Neuronal stem cell (in vitro differentiated cells): ENCODE data around the gene FBXL14.
A peak's percentile ranks its signal among the peaks of the same experiment; 100 is the strongest.

Source experiments
- DNase-seq: peaks from one replicate; pipeline ENCODE4 v3.0.0-alpha.2; 2013; ENCODE audit warnings: low spot score
- H2AFZ ChIP-seq: one replicate; pipeline ENCODE4 v1.6.1; 2013; ENCODE audit warnings: mild to moderate bottlenecking, low read length, inconsistent platforms
- H2AK5ac ChIP-seq: 2 replicates; pipeline ENCODE4 v1.6.1; 2013; ENCODE audit warnings: low read depth, mild to moderate bottlenecking, inconsistent platforms, low read length, moderate library complexity, mixed read lengths
- H2BK120ac ChIP-seq: 2 replicates; pipeline ENCODE4 v1.6.1; 2013; ENCODE audit warnings: low read depth, mild to moderate bottlenecking, inconsistent platforms, low read length, moderate library complexity, mixed read lengths
- H2BK12ac ChIP-seq: one replicate; pipeline ENCODE4 v1.6.1; 2013; ENCODE audit warnings: low read length, inconsistent platforms
- H2BK15ac ChIP-seq: 2 replicates; pipeline ENCODE4 v1.6.1; 2013; ENCODE audit warnings: mild to moderate bottlenecking, low read length, inconsistent platforms, mixed read lengths
- H2BK5ac ChIP-seq: one replicate; pipeline ENCODE4 v1.6.1; 2013; ENCODE audit warnings: inconsistent platforms, mild to moderate bottlenecking, low read length, moderate library complexity
- H3K14ac ChIP-seq: one replicate; pipeline ENCODE4 v1.6.1; 2013; ENCODE audit warnings: low read length, inconsistent platforms
- H3K18ac ChIP-seq: 2 replicates; pipeline ENCODE4 v1.6.1; 2013; ENCODE audit warnings: low read length, inconsistent platforms
- H3K23ac ChIP-seq: 2 replicates; pipeline ENCODE4 v1.6.1; 2013; ENCODE audit warnings: low read depth, mild to moderate bottlenecking, mixed read lengths, low read length, inconsistent platforms; ENCODE audit not compliant: poor library complexity
- H3K27ac ChIP-seq: replicated peaks from 3 replicates; pipeline ENCODE4 v1.5.1; 2013; ENCODE audit warnings: low read length, inconsistent platforms
- H3K27me3 ChIP-seq, 3 experiments: 2 replicates each; pipeline ENCODE4 v1.6.1; 2013; ENCODE audit warnings: low read length in 3 of 3, mild to moderate bottlenecking in 2 of 3, inconsistent platforms in 1 of 3, low read depth in 1 of 3, mixed read lengths in 1 of 3, moderate library complexity in 1 of 3; ENCODE audit not compliant: control insufficient read depth in 3 of 3, insufficient read depth in 3 of 3
- H3K36me3 ChIP-seq, 2 donors: replicated peaks in 1 of 2; 2 replicates each; pipeline ENCODE4 v1.6.1; 2013; ENCODE audit warnings: low read length in 2 of 2; ENCODE audit not compliant: control insufficient read depth in 2 of 2, insufficient read depth in 2 of 2
- H3K4ac ChIP-seq: 2 replicates; pipeline ENCODE4 v1.6.1; 2013; ENCODE audit warnings: inconsistent platforms, mild to moderate bottlenecking, low read length, moderate library complexity
- H3K4me1 ChIP-seq, 2 donors: 1 replicate in 1 of 2; 2 replicates in 1 of 2; pipeline ENCODE4 v1.6.1; 2013; ENCODE audit warnings: low read length in 2 of 2, low read depth in 1 of 2; ENCODE audit not compliant: control insufficient read depth in 2 of 2, insufficient read depth in 1 of 2
- H3K4me2 ChIP-seq: one replicate; pipeline ENCODE4 v1.6.1; 2013; ENCODE audit warnings: mild to moderate bottlenecking, low read length, inconsistent platforms; ENCODE audit not compliant: insufficient read depth, poor library complexity, severe bottlenecking
- H3K4me3 ChIP-seq, 2 donors: 2 replicates each; pipeline ENCODE4 v1.5.1; 2013; ENCODE audit warnings: low read length in 2 of 2, mild to moderate bottlenecking in 2 of 2, inconsistent platforms in 1 of 2, moderate library complexity in 1 of 2
- H3K79me1 ChIP-seq: one replicate; pipeline ENCODE4 v1.6.1; 2013; ENCODE audit warnings: low read depth, mild to moderate bottlenecking, inconsistent platforms, low read length, moderate library complexity
- H3K9ac ChIP-seq: one replicate; pipeline ENCODE4 v1.6.1; 2013; ENCODE audit warnings: mild to moderate bottlenecking, low read depth, low read length, inconsistent platforms; ENCODE audit not compliant: poor library complexity
- H3K9me3 ChIP-seq, 2 donors: replicated peaks in 1 of 2; 2 replicates each; pipeline versions ENCODE3 to v1.6.1; 2013; ENCODE audit warnings: low read length in 2 of 2, mild to moderate bottlenecking in 2 of 2, inconsistent platforms in 1 of 2, low read depth in 1 of 2, mixed read lengths in 1 of 2, moderate library complexity in 1 of 2; ENCODE audit not compliant: control insufficient read depth in 2 of 2, insufficient read depth in 1 of 2
- H4K8ac ChIP-seq: one replicate; pipeline ENCODE4 v1.6.1; 2013; ENCODE audit warnings: low read depth, mild to moderate bottlenecking, inconsistent platforms, low read length, moderate library complexity
- H4K91ac ChIP-seq: one replicate; pipeline ENCODE4 v1.6.1; 2013; ENCODE audit warnings: low read length, low read depth, mild to moderate bottlenecking, inconsistent platforms; ENCODE audit not compliant: poor library complexity
- WGBS, 2 donors: extraction: QIAGEN DNeasy Blood & Tissue Kit; methylation state at CpG; one replicate each; pipeline ENCODE4 v1.1.7; 2013; ENCODE audit warnings: missing lambda C conversion rate in 2 of 2, mixed read lengths in 1 of 2; ENCODE audit not compliant: insufficient read length in 2 of 2, insufficient replicate concordance in 1 of 2; ENCODE audit errors: extremely low coverage in 2 of 2; 5-methylcytosine and 5-hydroxymethylcytosine counted together

The FBXL14 gene

DNA sequence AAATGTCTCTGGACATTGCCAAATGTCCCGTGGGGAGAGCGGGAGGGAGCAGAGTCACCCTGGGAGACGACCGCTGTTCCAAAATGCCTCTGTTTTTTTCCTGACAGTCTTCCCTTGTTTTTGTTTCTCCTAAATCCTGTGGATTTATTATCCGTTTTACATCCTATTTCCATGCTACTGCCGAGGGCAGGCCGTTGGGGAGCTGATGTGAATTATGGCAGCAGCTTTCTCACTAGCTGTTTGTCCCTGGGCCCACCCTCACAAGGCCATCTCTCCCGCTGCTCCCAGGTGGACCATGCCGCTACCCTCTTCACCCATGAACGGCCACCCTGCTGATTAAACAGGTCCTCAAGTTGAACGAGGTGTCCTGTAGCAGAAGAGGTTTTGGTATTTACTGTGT lies 55.2 kb downstream of the FBXL14 start:
- H3K36me3 ChIP-seq = peaks cover 0 to 12% of the 10 kb centered on the region in 2 donors
- H3K9ac ChIP-seq = no peak overlapping the region
- no peak overlapping the region for H3K4ac ChIP-seq
- H3K18ac ChIP-seq = no peak overlapping the region
- H3K27ac ChIP-seq = no peak overlapping the region
- no peak overlapping the region for H4K8ac ChIP-seq
- H2BK15ac ChIP-seq = no peak overlapping the region
- H2BK5ac ChIP-seq = no peak overlapping the region
- no peak for DNase-seq
- H3K14ac ChIP-seq = no peak overlapping the region
- H3K4me2 ChIP-seq = no peak overlapping the region
- H2AFZ ChIP-seq = no peak overlapping the region
- no peak overlapping the region for H3K23ac ChIP-seq
- H3K9me3 ChIP-seq = peaks cover under 1 to 10% of the 10 kb centered on the region in 2 donors
- H3K4me1 ChIP-seq = peaks cover 0 to 13% of the 10 kb centered on the region in 2 donors
- peaks cover 15% of the 10 kb centered on the region for H3K79me1 ChIP-seq
- peaks cover 0 to 63% (median 0%) of the 10 kb centered on the region in 3 experiments for H3K27me3 ChIP-seq
- H2BK12ac ChIP-seq = no peak overlapping the region
- H4K91ac ChIP-seq = no peak overlapping the region
- no peak overlapping the region for H2BK120ac ChIP-seq
- H3K4me3 ChIP-seq = no peak overlapping the region
- no CpG with 5 or more reads among the region's 11 CpGs for WGBS, 2 donors
- no peak overlapping the region for H2AK5ac ChIP-seq

DNA sequence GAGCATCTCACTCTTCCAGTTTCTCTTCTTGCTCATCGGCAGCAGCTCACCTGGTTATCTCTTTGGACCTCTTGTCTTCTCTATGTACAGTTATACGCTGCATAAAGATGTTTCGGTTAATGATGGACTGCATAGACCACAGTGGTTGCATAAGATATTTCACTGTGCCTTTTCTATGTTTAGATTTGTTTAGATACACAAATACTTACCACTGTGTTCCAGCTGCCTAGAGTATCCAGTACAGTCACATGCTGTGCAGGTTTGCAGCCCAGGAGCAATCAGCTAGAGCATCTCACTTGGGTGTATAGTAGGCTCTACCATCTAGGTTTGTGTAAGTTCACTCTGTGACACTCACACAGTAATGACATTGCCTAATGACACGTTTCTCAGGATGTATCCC lies 57.6 kb downstream of the FBXL14 start:
- Histone ChIP-seq H2BK12ac (no peak overlapping the region), H3K9me3 (peaks cover 4 to 8% of the 10 kb centered on the region in 2 donors), H3K14ac (no peak overlapping the region), H3K9ac (no peak overlapping the region), H3K23ac (no peak overlapping the region), H3K36me3 (peaks cover 0 to 10% of the 10 kb centered on the region in 2 donors), H3K27ac (no peak overlapping the region), H2AFZ (no peak overlapping the region), H3K79me1 (peaks cover 17% of the 10 kb centered on the region), H4K91ac (no peak overlapping the region), H2BK120ac (no peak overlapping the region), H3K18ac (no peak overlapping the region), H3K27me3 (peaks cover 0 to 86% (median 0%) of the 10 kb centered on the region in 3 experiments), H2BK5ac (no peak overlapping the region), H2AK5ac (no peak overlapping the region), H3K4ac (no peak overlapping the region), H3K4me2 (no peak overlapping the region), H2BK15ac (no peak overlapping the region), H3K4me3 (no peak overlapping the region), H3K4me1 (peaks cover 0 to 26% of the 10 kb centered on the region in 2 donors), H4K8ac (no peak overlapping the region)
- WGBS, 2 donors = no CpG with 5 or more reads among the region's 4 CpGs
- DNase-seq = no peak

DNA sequence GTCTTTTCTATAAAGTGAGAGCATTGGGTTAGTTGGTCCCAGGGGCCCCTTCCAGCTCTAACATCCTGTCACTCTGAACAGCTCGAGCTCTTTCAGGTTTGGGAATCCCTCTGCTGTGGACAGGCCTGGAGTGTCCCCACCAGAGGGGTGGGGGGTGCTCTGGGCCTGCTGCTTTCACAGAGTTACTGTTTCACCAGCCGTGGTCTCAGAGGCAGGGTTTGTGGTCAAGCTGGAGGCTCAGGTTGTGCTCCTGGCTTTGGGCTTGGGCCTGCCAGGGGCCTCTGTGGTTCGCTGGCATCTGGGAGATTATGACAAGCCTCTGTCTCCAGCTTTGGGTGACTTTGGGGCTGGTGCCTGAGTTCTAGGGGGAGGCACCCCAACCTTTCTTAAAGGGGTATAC lies 59.6 kb downstream of the FBXL14 start:
- H3K4ac ChIP-seq = no peak overlapping the region
- peaks cover 4 to 5% of the 10 kb centered on the region in 2 donors for H3K9me3 ChIP-seq
- no peak overlapping the region for H2BK12ac ChIP-seq
- no peak overlapping the region for H2AK5ac ChIP-seq
- no peak for DNase-seq
- no peak overlapping the region for H3K9ac ChIP-seq
- no peak overlapping the region for H4K91ac ChIP-seq
- no peak overlapping the region for H2BK5ac ChIP-seq
- peaks cover 0 to 24% of the 10 kb centered on the region in 2 donors for H3K4me1 ChIP-seq
- no peak overlapping the region for H3K23ac ChIP-seq
- H3K27me3 ChIP-seq = peaks cover 0 to 89% (median 0%) of the 10 kb centered on the region in 3 experiments
- H3K18ac ChIP-seq = peak overlapping the region; percentile 55
- WGBS, 2 donors = no CpG with 5 or more reads among the region's 3 CpGs
- H3K4me2 ChIP-seq = no peak overlapping the region
- no peak overlapping the region for H3K14ac ChIP-seq
- H3K36me3 ChIP-seq = peaks cover 0 to 7% of the 10 kb centered on the region in 2 donors
- no peak overlapping the region for H3K4me3 ChIP-seq
- no peak overlapping the region for H2BK120ac ChIP-seq
- H3K27ac ChIP-seq = no peak overlapping the region
- H3K79me1 ChIP-seq = peaks cover 16% of the 10 kb centered on the region
- H2BK15ac ChIP-seq = no peak overlapping the region
- H4K8ac ChIP-seq = no peak overlapping the region
- no peak overlapping the region for H2AFZ ChIP-seq

DNA sequence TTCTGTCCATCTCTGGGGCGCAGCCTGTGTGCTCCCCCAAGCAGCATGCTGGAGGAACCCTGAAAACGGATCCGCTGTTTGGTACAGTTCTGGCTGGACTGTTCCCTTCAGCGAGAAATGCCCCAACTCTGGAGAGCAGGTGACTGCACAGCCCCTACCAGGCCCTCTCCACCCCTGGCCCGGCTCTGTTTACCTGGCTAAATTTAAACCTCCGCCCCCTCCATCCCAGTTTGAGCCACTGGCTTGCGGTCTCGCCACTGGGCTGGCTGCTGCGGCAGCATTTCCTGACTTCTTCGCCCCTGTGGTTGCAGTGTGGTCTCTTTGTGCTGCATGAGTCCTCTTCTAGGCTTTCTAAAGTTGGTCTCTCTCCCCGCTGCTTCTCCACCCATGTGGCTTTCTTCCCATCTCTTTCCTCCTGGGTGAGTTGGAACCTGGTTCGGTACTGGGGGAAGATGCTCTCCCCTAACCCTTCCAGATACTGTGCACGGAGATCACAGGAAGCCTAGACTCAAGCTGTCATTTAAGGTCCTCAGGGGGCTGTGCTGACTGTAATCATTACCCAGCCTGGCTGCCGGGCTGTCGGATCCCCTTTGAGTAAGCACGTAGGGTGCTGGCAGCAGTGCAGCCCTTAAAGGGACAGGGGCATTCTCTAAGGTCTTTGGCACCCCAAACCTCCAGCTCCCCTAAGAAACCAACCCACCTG lies 60.6 kb downstream of the FBXL14 start:
- Histone ChIP-seq H2AFZ (no peak overlapping the region), H3K9me3 (peaks cover 4 to 5% of the 10 kb centered on the region in 2 donors), H3K27me3 (peaks cover 0 to 90% (median 0%) of the 10 kb centered on the region in 3 experiments), H3K79me1 (peaks cover 16% of the 10 kb centered on the region), H4K8ac (no peak overlapping the region), H3K27ac (no peak overlapping the region), H2BK5ac (peak overlapping the region; percentile 0), H3K4me3 (no peak overlapping the region), H3K4ac (no peak overlapping the region), H2BK12ac (no peak overlapping the region), H3K9ac (no peak overlapping the region), H3K18ac (peak overlapping the region; percentile 6), H3K23ac (no peak overlapping the region), H4K91ac (no peak overlapping the region), H3K4me2 (peak overlapping the region; percentile 34), H2BK15ac (no peak overlapping the region), H2BK120ac (no peak overlapping the region), H3K4me1 (peaks cover 0 to 30% of the 10 kb centered on the region in 2 donors), H2AK5ac (peak overlapping the region; percentile 65), H3K14ac (no peak overlapping the region), H3K36me3 (peaks cover 0 to 7% of the 10 kb centered on the region in 2 donors)
- no CpG with 5 or more reads among the region's 16 CpGs for WGBS, 2 donors
- no peak for DNase-seq
